Measurements from ENCODE around the gene SUMF1.

SUMF1 gene

DNA sequence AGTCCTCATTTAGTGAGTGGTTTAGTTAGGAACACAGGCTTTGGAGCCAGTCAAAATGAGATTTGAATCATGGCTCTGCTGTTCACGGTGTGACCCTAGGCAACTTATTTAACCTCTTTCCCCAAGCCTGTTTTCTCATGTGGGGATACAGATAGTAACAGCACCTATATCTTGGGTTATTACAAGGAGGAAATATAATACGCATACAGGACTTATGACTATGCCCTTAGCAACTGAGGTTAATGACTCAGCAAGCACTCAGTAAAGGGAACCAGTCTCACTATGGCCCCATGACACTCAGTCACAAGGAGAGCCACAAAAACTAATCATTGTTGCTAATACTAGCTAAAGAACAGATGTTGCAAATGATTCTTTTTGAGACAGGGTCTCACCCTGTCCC, 45.9 kb downstream of the SUMF1 start:
- H3K4me3 ChIP-seq (ENCODE audit: low read depth, low read length, poor library complexity, severe bottlenecking) = no peak overlapping the region
- TF ChIP-seq, protein P1, sequence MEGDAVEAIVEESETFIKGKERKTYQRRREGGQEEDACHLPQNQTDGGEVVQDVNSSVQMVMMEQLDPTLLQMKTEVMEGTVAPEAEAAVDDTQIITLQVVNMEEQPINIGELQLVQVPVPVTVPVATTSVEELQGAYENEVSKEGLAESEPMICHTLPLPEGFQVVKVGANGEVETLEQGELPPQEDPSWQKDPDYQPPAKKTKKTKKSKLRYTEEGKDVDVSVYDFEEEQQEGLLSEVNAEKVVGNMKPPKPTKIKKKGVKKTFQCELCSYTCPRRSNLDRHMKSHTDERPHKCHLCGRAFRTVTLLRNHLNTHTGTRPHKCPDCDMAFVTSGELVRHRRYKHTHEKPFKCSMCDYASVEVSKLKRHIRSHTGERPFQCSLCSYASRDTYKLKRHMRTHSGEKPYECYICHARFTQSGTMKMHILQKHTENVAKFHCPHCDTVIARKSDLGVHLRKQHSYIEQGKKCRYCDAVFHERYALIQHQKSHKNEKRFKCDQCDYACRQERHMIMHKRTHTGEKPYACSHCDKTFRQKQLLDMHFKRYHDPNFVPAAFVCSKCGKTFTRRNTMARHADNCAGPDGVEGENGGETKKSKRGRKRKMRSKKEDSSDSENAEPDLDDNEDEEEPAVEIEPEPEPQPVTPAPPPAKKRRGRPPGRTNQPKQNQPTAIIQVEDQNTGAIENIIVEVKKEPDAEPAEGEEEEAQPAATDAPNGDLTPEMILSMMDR (IDR thresholded peaks at IDR 0.05; ENCODE audit: low read length) = no peak
- TF ChIP-seq EZH2 (IDR thresholded peaks at IDR 0.05; ENCODE audit: borderline replicate concordance, low read length) = no peak
- no peak overlapping the region for H3K27ac ChIP-seq (ENCODE audit: low read depth, low read length, poor library complexity, severe bottlenecking)
- no peaks in the 10 kb centered on the region for H3K9me2 ChIP-seq (ENCODE audit: low read depth, low read length)
- H3F3A ChIP-seq (ENCODE audit: insufficient read depth, low read length) = no peaks in the 10 kb centered on the region
- no peak overlapping the region for H3K9ac ChIP-seq (ENCODE audit: low read length)
- H3K36me3 ChIP-seq (ENCODE audit: insufficient read depth, low read length) = no peaks in the 10 kb centered on the region
- no peaks in the 10 kb centered on the region for H3K4me1 ChIP-seq (ENCODE audit: insufficient read depth, low read length, severe bottlenecking)
- no peaks in the 10 kb centered on the region for H3K9me3 ChIP-seq (ENCODE audit: low read length)
- no peaks in the 10 kb centered on the region for H3K79me2 ChIP-seq (ENCODE audit: insufficient read depth, low read length)
- no peak overlapping the region for H3K4me2 ChIP-seq (ENCODE audit: low read length)
- no peaks in the 10 kb centered on the region for H4K20me1 ChIP-seq (ENCODE audit: insufficient read depth, low read length)
- H3K27me3 ChIP-seq (ENCODE audit: insufficient read depth, low read length) = no peaks in the 10 kb centered on the region
- no peak overlapping the region for H2AFZ ChIP-seq (ENCODE audit: low read length)

DNA sequence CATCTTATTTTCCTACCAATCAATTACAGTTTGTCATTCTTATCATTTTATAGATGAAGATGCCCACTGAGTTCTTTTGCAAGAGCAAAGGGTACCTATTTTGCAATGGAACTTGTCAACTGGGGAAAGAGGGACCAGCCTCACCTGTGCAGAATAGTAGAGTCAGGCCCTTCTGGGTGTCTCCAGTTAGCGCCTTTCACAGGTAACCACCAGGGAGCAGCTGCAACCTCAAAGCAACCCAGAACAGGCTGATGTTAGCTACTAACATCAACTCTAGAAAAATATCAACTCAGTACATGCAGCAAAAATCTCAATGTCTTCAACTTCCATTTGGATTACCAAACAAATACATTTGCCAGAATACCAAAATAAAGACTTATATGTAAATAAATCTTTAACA, 47.1 kb downstream of the SUMF1 start:
- Histone ChIP-seq H3K79me2 (ENCODE audit: insufficient read depth, low read length) (no peaks in the 10 kb centered on the region), H3K27me3 (ENCODE audit: insufficient read depth, low read length) (no peaks in the 10 kb centered on the region), H3F3A (ENCODE audit: insufficient read depth, low read length) (no peaks in the 10 kb centered on the region), H3K36me3 (ENCODE audit: insufficient read depth, low read length) (no peaks in the 10 kb centered on the region), H2AFZ (ENCODE audit: low read length) (no peak overlapping the region), H3K9ac (ENCODE audit: low read length) (no peak overlapping the region), H4K20me1 (ENCODE audit: insufficient read depth, low read length) (no peaks in the 10 kb centered on the region), H3K9me2 (ENCODE audit: low read depth, low read length) (no peaks in the 10 kb centered on the region), H3K27ac (ENCODE audit: low read depth, low read length, poor library complexity, severe bottlenecking) (no peak overlapping the region), H3K4me3 (ENCODE audit: low read depth, low read length, poor library complexity, severe bottlenecking) (no peak overlapping the region), H3K9me3 (ENCODE audit: low read length) (no peaks in the 10 kb centered on the region), H3K4me2 (ENCODE audit: low read length) (no peak overlapping the region), H3K4me1 (ENCODE audit: insufficient read depth, low read length, severe bottlenecking) (no peaks in the 10 kb centered on the region)
- TF ChIP-seq EZH2 (IDR thresholded peaks at IDR 0.05; ENCODE audit: borderline replicate concordance, low read length) = no peak
- TF ChIP-seq, protein P1 (IDR thresholded peaks at IDR 0.05; ENCODE audit: low read length) = no peak

DNA sequence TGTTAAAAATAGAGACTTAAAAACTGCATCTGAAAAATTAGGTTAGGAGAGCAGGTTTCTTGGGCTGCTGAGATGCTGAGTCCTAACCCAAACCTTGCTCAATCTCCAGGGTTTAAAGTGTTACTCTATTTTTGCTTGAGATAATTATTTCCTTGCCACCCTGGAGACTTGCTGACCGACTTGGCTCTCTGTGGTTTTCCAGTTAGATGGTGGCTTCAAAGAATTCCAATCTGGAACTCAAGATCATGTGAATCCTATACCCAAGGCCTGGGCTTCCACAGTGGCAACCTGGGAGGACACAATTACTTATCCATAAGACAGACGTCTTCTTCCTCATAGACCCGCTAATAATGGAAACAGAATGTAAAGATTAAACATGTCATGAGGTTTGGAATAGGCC, 47.7 kb downstream of the SUMF1 start:
- Histone ChIP-seq H3K4me1 (ENCODE audit: insufficient read depth, low read length, severe bottlenecking) (no peaks in the 10 kb centered on the region), H3F3A (ENCODE audit: insufficient read depth, low read length) (no peaks in the 10 kb centered on the region), H3K79me2 (ENCODE audit: insufficient read depth, low read length) (no peaks in the 10 kb centered on the region), H3K27me3 (ENCODE audit: insufficient read depth, low read length) (no peaks in the 10 kb centered on the region), H3K9ac (ENCODE audit: low read length) (no peak overlapping the region), H3K9me3 (ENCODE audit: low read length) (no peaks in the 10 kb centered on the region), H4K20me1 (ENCODE audit: insufficient read depth, low read length) (no peaks in the 10 kb centered on the region), H2AFZ (ENCODE audit: low read length) (no peak overlapping the region), H3K36me3 (ENCODE audit: insufficient read depth, low read length) (no peaks in the 10 kb centered on the region), H3K4me3 (ENCODE audit: low read depth, low read length, poor library complexity, severe bottlenecking) (no peak overlapping the region), H3K27ac (ENCODE audit: low read depth, low read length, poor library complexity, severe bottlenecking) (no peak overlapping the region), H3K4me2 (ENCODE audit: low read length) (no peak overlapping the region), H3K9me2 (ENCODE audit: low read depth, low read length) (no peaks in the 10 kb centered on the region)
- TF ChIP-seq, protein P1 (IDR thresholded peaks at IDR 0.05; ENCODE audit: low read length) = no peak
- TF ChIP-seq EZH2 (IDR thresholded peaks at IDR 0.05; ENCODE audit: borderline replicate concordance, low read length) = no peak

Data from OCI-LY1 (cell line).